Effector memory CD4-positive, alpha-beta T cell (primary cell): Measurements from ENCODE around the gene LEFTY1.

Experiments
- DNase-seq, 3 donors: peaks; one replicate each; pipeline ENCODE4 v3.0.0-alpha.2; 2020
- H3K27ac ChIP-seq: 2 replicates; pipeline ENCODE4 v1.7.0; 2013; ENCODE audit warnings: mild to moderate bottlenecking, low read length, moderate library complexity; ENCODE audit not compliant: insufficient read depth, poor library complexity, severe bottlenecking
- H3K27me3 ChIP-seq: replicated peaks from 2 replicates; pipeline ENCODE4 v1.7.0; 2013; ENCODE audit warnings: mild to moderate bottlenecking, low read length; ENCODE audit not compliant: insufficient read depth, control insufficient read depth, poor library complexity, severe bottlenecking
- H3K36me3 ChIP-seq: 2 replicates; pipeline ENCODE4 v1.7.0; 2013; ENCODE audit warnings: mild to moderate bottlenecking, low read length, moderate library complexity; ENCODE audit not compliant: control insufficient read depth, insufficient read depth
- H3K4me1 ChIP-seq: 2 replicates; pipeline ENCODE4 v1.7.0; 2013; ENCODE audit warnings: low read length, mild to moderate bottlenecking; ENCODE audit not compliant: control insufficient read depth, insufficient read depth, poor library complexity, severe bottlenecking
- H3K4me3 ChIP-seq: 2 replicates; pipeline ENCODE4 v1.7.0; 2013; ENCODE audit warnings: low read length, low read depth, mild to moderate bottlenecking; ENCODE audit not compliant: insufficient read depth, poor library complexity, severe bottlenecking
- H3K9me3 ChIP-seq: 2 replicates; pipeline ENCODE4 v1.7.0; 2013; ENCODE audit warnings: mild to moderate bottlenecking, low read length, moderate library complexity; ENCODE audit not compliant: control insufficient read depth

The LEFTY1 gene

DNA sequence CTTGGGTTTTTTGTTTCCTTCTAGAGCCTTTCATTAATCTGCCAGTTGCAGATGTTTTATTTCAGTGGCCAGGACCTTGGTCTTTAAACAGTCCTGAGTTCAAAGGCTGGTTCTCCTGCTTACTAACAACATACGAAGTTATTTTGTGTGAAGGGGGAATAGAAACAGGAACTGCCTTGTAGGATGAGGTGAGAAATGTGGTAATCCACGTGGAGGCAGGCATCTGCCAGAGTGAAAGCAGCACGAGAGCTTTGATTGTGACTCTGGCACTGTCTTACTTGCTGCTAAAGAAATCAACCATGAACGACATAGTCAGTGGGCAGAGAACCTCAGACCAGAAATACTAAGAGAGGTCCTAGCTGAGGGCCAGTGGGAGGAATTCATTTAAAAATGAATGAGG, 37.1 kb downstream of the LEFTY1 start:
- H3K9me3 ChIP-seq = no peaks in the 10 kb centered on the region
- H3K36me3 ChIP-seq = peaks cover 82% of the 10 kb centered on the region
- H3K4me1 ChIP-seq = peaks cover 11% of the 10 kb centered on the region
- H3K27me3 ChIP-seq = no peaks in the 10 kb centered on the region
- H3K4me3 ChIP-seq = no peak overlapping the region
- peak overlapping the region; percentile 37 for H3K27ac ChIP-seq
- DNase-seq = no peak

DNA sequence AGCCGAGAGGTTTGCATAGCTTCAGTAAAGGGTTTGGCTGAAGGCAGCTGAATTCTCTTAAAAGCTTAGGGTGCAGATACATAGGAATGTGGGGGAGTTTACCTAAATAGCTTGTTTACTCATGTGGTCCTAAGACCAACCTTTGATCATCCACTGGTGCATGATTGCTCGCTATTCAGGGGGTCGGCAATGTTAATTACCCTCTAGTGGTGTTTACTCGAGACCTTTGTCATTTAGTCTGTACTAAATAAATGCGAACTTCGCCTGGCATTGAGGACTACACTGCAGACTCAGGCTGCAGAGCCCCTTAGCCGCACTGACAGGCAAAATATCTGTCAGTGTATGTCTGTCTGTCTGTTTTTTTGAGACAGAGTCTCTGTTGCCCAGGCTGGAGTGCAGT, 38.6 kb downstream of the LEFTY1 start:
- no peak for DNase-seq
- Histone ChIP-seq H3K4me3 (no peak overlapping the region), H3K36me3 (peaks cover 79% of the 10 kb centered on the region), H3K9me3 (no peaks in the 10 kb centered on the region), H3K27ac (no peak overlapping the region), H3K27me3 (no peaks in the 10 kb centered on the region), H3K4me1 (peaks cover 8% of the 10 kb centered on the region)

DNA sequence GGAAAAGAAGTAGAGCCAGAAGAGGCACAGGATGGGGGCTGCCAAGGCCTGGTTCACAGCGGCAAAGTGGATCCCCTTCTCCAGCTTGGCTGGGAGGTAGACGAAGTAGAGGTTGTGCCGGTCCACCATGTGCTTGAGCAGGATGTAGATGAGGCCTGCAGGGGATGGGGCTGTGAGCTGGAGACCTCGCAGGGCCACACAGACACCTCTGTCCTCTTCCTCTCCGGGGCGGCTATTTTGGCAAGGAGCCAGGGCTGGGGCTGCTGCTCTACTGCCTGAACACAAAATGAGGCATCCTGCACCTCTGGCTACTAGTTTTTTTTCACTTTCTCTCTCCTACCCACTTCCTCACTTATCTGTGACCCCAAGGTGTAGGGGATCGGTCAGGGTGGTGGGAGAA, 39.0 kb downstream of the LEFTY1 start:
- H3K9me3 ChIP-seq = no peaks in the 10 kb centered on the region
- no peak overlapping the region for H3K4me3 ChIP-seq
- H3K27ac ChIP-seq = peak overlapping the region; percentile 19
- H3K4me1 ChIP-seq = peaks cover 8% of the 10 kb centered on the region
- H3K36me3 ChIP-seq = peaks cover 76% of the 10 kb centered on the region
- H3K27me3 ChIP-seq = no peaks in the 10 kb centered on the region
- DNase-seq = no peak

DNA sequence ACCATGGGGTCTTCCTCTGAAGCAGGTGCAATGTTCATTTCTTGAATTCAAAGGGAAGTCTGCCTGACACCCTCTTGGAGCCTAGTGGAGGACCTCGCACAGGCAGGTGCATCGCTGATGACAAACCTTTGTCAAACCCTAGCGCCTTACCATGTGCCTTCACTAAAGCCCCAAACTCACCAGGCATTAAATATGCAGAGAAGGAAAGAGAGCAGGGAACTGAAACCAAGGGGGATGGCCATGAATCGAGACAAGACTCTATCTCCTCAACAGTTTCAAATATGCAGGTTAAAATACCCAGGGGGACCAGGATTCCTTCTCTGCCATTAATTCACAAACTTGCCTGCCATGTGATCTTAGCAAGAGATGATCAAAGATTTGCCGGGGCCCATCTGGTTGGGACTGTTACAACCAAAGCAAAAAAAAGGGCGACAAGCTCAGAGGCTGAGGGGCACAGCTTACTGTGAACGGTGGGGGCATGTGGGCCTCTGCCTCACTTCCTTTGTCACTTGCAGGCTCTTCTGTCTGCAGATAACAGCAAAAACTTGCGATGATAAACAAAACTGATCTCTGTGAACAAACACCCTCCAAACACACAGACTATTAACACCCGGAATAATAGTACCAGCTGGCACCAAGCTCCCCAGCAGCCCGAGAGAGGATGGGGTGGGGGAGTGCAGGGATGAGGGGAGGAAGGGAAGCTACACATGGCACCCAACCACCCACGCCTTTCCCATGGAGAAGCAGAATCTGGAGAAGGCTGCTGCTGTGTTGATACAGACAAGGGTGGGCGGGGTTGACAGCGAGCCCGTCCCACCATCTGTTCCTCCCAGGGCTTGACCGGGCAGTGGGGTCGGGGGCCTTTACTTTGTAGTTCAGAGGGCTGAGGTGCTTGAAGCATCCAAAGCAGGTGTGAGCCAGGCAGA, 40.7 kb downstream of the LEFTY1 start:
- peaks cover 60% of the 10 kb centered on the region for H3K36me3 ChIP-seq
- no peak overlapping the region for H3K4me3 ChIP-seq
- H3K9me3 ChIP-seq = no peaks in the 10 kb centered on the region
- H3K27ac ChIP-seq = peak overlapping the region; percentile 28
- DNase-seq = no peak
- H3K27me3 ChIP-seq = no peaks in the 10 kb centered on the region
- H3K4me1 ChIP-seq = peaks cover 8% of the 10 kb centered on the region

DNA sequence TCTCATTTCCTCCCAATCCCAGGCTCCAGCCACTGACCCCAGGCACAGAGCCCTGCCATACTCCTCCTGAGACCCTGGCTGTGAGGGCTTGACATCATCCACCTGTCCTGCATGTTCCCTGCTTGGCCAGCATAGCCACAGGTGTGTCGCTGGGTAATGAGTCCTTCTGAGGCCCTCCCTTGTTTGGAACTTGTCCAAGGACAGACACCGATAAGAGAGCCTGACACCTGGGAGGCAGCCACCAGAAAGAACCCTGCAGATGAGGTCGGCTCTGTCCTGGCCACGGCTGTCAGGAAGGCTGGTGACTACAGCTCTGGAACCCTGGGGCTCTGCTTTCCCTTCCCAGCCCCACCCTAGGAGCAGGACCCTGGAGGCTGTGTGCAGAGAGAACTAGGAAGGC, 41.3 kb downstream of the LEFTY1 start:
- Histone ChIP-seq H3K27ac (peak overlapping the region; percentile 28), H3K9me3 (no peaks in the 10 kb centered on the region), H3K4me3 (no peak overlapping the region), H3K36me3 (peaks cover 53% of the 10 kb centered on the region), H3K4me1 (peaks cover 8% of the 10 kb centered on the region), H3K27me3 (no peaks in the 10 kb centered on the region)
- DNase-seq = no peak

DNA sequence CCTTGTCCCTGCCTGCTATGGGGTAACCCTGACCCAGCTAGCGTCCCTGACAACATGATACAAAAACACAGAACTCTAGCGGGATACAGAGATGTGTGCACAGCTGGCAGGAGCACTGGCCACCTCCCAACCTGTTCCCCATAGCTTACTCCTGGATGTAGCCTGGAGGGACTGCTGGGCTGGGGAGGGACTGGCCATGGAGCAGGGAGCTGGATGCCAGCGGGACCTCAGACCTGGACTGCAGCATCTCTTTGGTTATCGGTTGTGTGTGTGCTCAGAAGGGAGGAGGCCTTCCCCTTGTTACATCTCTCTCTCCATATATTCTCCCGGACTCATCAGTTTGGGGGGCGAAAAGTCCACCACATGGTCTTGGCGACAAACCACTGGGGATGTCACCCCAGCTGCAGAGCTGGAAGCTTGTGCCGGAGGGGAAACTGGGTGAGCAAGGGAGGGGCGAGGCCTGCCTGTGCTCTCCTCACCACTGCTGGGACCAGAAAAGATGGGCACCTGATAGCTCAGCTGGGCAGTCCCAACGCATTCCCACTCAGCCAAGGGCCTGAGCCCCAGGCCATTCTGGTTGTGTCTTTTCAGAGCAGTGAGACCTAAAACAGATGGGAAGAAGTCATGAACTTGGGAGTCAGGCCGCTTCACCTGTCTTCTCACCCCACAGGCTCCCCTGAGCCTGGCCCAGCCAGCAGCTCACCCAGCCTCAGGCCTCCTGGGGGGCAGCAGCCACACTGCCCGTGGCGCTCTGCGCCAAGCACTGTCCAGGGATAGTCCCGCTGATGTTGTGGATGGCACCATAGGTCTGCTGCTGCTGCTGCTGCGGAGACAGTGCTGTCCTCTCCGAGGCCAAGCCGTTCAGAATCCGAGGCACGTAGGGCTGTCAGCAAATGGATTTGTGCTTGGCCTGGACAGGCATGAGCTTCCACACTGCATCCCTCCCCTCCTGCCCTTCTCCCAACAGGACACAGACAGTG, 42.3 kb downstream of the LEFTY1 start:
- H3K27me3 ChIP-seq = no peaks in the 10 kb centered on the region
- peaks cover 8% of the 10 kb centered on the region for H3K4me1 ChIP-seq
- H3K36me3 ChIP-seq = peaks cover 44% of the 10 kb centered on the region
- H3K9me3 ChIP-seq = no peaks in the 10 kb centered on the region
- DNase-seq = no peak
- no peak overlapping the region for H3K4me3 ChIP-seq
- H3K27ac ChIP-seq = no peak overlapping the region

DNA sequence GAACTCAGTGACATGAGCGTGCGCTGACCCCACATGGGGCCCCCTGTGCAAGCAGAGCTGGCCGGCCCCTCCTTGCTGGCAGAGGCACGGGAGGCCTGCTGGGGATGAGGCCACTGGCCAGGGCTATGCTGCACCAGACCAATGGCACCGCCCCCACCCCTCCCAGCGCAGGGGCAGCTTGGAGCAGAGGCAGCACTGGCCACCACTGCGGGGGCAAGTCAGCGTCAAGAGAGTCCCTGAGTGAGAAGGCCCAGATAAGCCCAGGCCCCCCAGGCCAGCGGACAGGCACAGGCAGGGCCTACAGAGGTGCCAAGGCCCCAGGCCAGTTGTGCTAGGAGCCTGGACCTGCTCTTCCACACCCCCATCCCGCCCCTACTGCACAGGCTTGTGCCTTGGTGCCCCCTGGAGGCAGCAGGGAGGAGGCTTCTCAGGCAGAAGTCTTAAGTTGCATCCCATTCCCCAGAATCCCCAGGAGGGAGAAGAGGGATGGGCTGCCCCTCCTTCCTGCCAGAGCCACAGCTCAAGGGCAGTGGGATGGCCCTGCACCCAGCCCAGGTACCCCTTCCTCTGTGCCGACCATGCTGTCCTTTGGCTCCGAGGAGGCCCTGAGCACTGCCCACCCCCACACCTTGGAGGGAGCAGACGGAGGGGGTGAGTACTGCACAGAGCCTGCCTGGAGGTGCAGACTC, 43.2 kb downstream of the LEFTY1 start:
- peaks cover 36% of the 10 kb centered on the region for H3K36me3 ChIP-seq
- no peaks in the 10 kb centered on the region for H3K27me3 ChIP-seq
- H3K9me3 ChIP-seq = no peaks in the 10 kb centered on the region
- no peak for DNase-seq
- H3K27ac ChIP-seq = no peak overlapping the region
- H3K4me1 ChIP-seq = peaks cover 8% of the 10 kb centered on the region
- no peak overlapping the region for H3K4me3 ChIP-seq

DNA sequence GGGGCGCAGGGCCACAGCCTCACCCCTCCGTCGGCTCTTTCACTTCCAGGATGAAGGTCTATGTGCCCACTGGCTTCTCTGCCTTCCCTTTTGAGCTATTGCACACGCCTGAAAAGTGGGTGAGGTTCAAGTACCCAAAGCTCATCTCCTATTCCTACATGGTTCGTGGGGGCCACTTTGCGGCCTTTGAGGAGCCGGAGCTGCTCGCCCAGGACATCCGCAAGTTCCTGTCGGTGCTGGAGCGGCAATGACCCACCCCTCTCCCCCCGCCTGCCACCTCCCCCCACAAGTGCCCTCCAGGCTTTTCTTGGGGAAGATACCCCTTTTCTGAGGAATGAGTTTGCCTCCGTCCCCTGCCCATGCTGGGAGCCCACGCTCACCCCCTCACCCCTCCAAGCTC, 43.8 kb downstream of the LEFTY1 start:
- Histone ChIP-seq H3K9me3 (no peaks in the 10 kb centered on the region), H3K4me3 (no peak overlapping the region), H3K36me3 (peaks cover 34% of the 10 kb centered on the region), H3K4me1 (peaks cover 8% of the 10 kb centered on the region), H3K27ac (no peak overlapping the region), H3K27me3 (no peaks in the 10 kb centered on the region)
- no peak for DNase-seq

DNA sequence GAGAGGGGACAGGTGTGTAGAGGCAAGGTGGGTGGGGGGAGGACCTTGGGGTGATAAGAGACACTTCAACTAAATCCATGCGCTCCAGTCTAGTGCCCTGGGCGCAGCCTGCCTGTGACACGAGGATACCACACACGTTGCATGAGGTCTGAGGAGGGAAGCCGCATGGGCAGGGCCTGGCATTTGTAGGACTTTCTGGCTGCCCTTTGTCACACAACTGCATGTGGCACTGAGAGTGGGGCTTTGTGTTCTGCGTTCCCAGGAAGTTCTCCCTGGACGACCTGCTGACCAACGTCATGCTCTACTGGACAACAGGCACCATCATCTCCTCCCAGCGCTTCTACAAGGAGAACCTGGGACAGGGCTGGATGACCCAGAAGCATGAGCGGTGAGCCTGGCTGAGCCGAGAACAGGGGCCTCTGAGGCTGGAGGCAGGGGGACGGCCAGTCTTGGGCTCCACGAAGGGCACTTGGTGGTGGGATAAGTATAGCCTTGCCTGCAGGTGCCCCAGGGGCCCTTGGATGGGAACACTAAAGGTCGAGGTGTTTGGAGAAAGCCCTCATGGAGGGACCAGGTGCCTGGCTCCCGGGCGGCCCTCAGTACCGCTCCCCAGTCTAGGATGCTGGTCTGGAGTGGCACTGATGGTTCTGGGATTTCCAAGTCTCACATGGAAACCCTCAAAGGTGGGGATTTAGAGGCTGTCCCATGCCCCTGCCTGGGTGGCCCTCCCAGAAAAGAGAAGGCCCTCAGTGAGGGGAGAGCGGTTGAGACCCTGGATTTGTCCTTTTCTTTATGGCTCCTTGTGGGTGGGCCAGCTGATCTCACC, 44.5 kb downstream of the LEFTY1 start:
- Histone ChIP-seq H3K27ac (no peak overlapping the region), H3K36me3 (peaks cover 27% of the 10 kb centered on the region), H3K4me3 (no peak overlapping the region), H3K4me1 (peaks cover 8% of the 10 kb centered on the region), H3K27me3 (no peaks in the 10 kb centered on the region), H3K9me3 (no peaks in the 10 kb centered on the region)
- no peak for DNase-seq
